Osteocyte (in vitro differentiated cells): ENCODE measurements around the gene ADAT1. TPM values are rescaled to one million over a fixed set of nuclear protein-coding genes. Genes with fewer than 3 reads are reported as not detected.
A peak's percentile ranks its signal among the peaks of the same experiment; 100 is the strongest.

Experiments
- DNase-seq: peaks from one replicate; pipeline ENCODE4 v3.0.0; 2021; ENCODE audit warnings: mixed read lengths; ENCODE audit not compliant: unreplicated experiment; ENCODE audit errors: extremely low spot score
- H3K27ac Mint-ChIP-seq: one replicate; pipeline ENCODE4 v1.8.0; 2021; ENCODE audit warnings: mild to moderate bottlenecking, mixed read lengths; ENCODE audit not compliant: unreplicated experiment
- H3K27me3 Mint-ChIP-seq: one replicate; pipeline ENCODE4 v1.8.0; 2021; ENCODE audit warnings: mixed read lengths; ENCODE audit not compliant: unreplicated experiment
- H3K36me3 Mint-ChIP-seq: one replicate; pipeline ENCODE4 v1.8.0; 2021; ENCODE audit warnings: mixed read lengths; ENCODE audit not compliant: unreplicated experiment
- H3K4me1 Mint-ChIP-seq: one replicate; pipeline ENCODE4 v1.8.0; 2021; ENCODE audit warnings: mixed read lengths; ENCODE audit not compliant: unreplicated experiment
- H3K4me3 Mint-ChIP-seq: one replicate; pipeline ENCODE4 v1.8.0; 2021; ENCODE audit warnings: mild to moderate bottlenecking, moderate library complexity, mixed read lengths; ENCODE audit not compliant: unreplicated experiment
- H3K9me3 Mint-ChIP-seq: one replicate; pipeline ENCODE4 v1.8.0; 2021; ENCODE audit warnings: mixed read lengths; ENCODE audit not compliant: unreplicated experiment
- total RNA-seq: library from RNA; stranded (reverse); gene quantifications from 2 replicates; pipeline ENCODE4 v1.2.1, GENCODE V29; 2021
- TF ChIP-seq, protein P1 (sequence below): fragments of 200-600 bp; sonication (generic); IDR thresholded peaks from 2 replicates; pipeline ENCODE4 v1.5.0; 2021; ENCODE audit warnings: antibody characterized with exemption, mild to moderate bottlenecking, moderate library complexity

ADAT1 gene
- total RNA-seq, 1 donor from 2014 or later = 55.9 TPM

DNA sequence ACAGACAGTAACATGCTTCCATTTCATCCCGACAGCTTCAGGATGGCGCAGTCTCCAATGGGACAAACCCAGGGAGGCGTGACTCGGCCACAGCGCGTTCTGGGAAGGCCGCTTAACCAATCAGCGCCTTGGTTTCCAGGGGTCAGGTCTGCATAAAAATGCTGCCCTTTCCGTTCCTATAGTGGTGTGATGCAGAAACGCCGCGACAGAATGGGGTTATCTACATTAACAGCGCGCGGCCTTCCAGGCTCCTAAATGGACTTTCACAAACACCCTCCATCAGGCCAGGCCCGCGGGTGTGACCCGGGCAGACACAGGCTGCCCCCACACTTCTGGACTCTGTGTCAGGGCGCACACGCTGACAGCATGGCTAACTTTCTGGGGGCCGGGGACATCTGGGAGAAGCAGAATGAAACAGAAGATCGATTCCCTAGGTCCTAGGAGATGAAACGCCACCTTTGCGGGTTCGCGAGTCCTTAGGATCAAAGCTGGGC, 67.8 kb downstream of the ADAT1 start:
- no peaks in the 10 kb centered on the region for H3K36me3 Mint-ChIP-seq
- H3K27ac Mint-ChIP-seq = peak overlapping the region; percentile 99
- peak; percentile 94 for DNase-seq
- TF ChIP-seq, protein P1, sequence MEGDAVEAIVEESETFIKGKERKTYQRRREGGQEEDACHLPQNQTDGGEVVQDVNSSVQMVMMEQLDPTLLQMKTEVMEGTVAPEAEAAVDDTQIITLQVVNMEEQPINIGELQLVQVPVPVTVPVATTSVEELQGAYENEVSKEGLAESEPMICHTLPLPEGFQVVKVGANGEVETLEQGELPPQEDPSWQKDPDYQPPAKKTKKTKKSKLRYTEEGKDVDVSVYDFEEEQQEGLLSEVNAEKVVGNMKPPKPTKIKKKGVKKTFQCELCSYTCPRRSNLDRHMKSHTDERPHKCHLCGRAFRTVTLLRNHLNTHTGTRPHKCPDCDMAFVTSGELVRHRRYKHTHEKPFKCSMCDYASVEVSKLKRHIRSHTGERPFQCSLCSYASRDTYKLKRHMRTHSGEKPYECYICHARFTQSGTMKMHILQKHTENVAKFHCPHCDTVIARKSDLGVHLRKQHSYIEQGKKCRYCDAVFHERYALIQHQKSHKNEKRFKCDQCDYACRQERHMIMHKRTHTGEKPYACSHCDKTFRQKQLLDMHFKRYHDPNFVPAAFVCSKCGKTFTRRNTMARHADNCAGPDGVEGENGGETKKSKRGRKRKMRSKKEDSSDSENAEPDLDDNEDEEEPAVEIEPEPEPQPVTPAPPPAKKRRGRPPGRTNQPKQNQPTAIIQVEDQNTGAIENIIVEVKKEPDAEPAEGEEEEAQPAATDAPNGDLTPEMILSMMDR = no peak
- H3K4me3 Mint-ChIP-seq = peak overlapping the region; percentile 97
- H3K27me3 Mint-ChIP-seq = no peaks in the 10 kb centered on the region
- no peaks in the 10 kb centered on the region for H3K9me3 Mint-ChIP-seq
- H3K4me1 Mint-ChIP-seq = peaks cover 24% of the 10 kb centered on the region

GRCh38 chr16:75552951-75553350, 70.1 kb downstream of the ADAT1 start:
- Mint-ChIP-seq H3K36me3 (no peaks in the 10 kb centered on the region), H3K4me3 (no peak overlapping the region), H3K4me1 (peaks cover 14% of the 10 kb centered on the region), H3K9me3 (no peaks in the 10 kb centered on the region), H3K27ac (no peak overlapping the region), H3K27me3 (no peaks in the 10 kb centered on the region)
- no peak for DNase-seq
- TF ChIP-seq, protein P1 = no peak

- TF ChIP-seq, protein P1 = peak; percentile 41
- no peaks in the 10 kb centered on the region for H3K27me3 Mint-ChIP-seq
- H3K9me3 Mint-ChIP-seq = no peaks in the 10 kb centered on the region
These were observed 72.8 kb downstream of the ADAT1 start for GRCh38 chr16:75550211-75550662.

More at GRCh38 chr16:75550211-75550662, 72.8 kb downstream of the ADAT1 start:
- Mint-ChIP-seq H3K4me3 (no peak overlapping the region), H3K36me3 (peaks cover under 1% of the 10 kb centered on the region), H3K4me1 (peaks cover 5% of the 10 kb centered on the region), H3K27ac (no peak overlapping the region)
- DNase-seq = no peak

Other genes starting within 250 kb of the ADAT1 start
- 62.4 and 65.6 TPM in 2 replicates for gene CFDP1, start 189.8 kb downstream of the ADAT1 start, total RNA-seq
- gene TMEM170A, start 158.6 kb downstream of the ADAT1 start, total RNA-seq = 13.9 and 15.2 TPM in 2 replicates
- 0.43 and 0.55 TPM in 2 replicates for gene CHST6, start 127.8 kb downstream of the ADAT1 start, total RNA-seq
- gene CHST5, start 87.2 kb downstream of the ADAT1 start, total RNA-seq = 0.27 TPM in 1 of 2 replicates, not detected in the other
- 8.3 and 8.4 TPM in 2 replicates for gene TMEM231, start 67.0 kb downstream of the ADAT1 start, total RNA-seq
- 84.6 and 90.3 TPM in 2 replicates for gene GABARAPL2, start 56.9 kb downstream of the ADAT1 start, total RNA-seq
- gene KARS1, start 24.4 kb upstream of the ADAT1 start, total RNA-seq = 104 and 108 TPM in 2 replicates
- 65.8 and 66.4 TPM in 2 replicates for gene TERF2IP, start 24.5 kb upstream of the ADAT1 start, total RNA-seq
- gene CPHXL2, start 53.7 kb upstream of the ADAT1 start, total RNA-seq = not detected in 2 replicates
- not detected in 2 replicates for gene DUXB, start 78.2 kb upstream of the ADAT1 start, total RNA-seq
- not detected in 2 replicates for gene CPHXL, start 103.2 kb upstream of the ADAT1 start, total RNA-seq